ENCODE results near the gene PBLD.

Gene PBLD

DNA sequence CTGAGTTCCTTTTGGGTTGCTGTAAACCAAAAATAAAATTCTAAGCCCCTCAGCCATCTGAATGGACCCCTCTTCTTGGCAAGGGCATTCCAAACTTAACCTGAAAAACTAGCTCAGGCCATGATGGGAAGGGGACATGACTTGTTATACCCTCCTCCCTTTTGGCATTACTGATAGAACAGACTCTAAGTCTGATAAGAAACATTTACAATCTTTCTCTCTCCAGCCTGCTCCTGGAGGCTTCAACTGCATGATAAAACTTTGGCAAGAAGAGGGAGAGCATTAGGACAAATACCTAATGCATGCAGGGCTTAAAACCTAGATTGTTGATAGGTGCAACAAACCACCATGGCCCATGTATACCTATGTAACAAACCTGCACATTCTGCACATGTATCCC is 59.9 kb downstream of the PBLD start:
- no peak for ATAC-seq
- TF ChIP-seq, protein P1, sequence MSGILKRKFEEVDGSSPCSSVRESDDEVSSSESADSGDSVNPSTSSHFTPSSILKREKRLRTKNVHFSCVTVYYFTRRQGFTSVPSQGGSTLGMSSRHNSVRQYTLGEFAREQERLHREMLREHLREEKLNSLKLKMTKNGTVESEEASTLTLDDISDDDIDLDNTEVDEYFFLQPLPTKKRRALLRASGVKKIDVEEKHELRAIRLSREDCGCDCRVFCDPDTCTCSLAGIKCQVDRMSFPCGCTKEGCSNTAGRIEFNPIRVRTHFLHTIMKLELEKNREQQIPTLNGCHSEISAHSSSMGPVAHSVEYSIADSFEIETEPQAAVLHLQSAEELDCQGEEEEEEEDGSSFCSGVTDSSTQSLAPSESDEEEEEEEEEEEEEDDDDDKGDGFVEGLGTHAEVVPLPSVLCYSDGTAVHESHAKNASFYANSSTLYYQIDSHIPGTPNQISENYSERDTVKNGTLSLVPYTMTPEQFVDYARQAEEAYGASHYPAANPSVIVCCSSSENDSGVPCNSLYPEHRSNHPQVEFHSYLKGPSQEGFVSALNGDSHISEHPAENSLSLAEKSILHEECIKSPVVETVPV (CRISPR knock-in tag; IDR thresholded peaks at IDR 0.05), result no peak
- TF ChIP-seq PPARA (CRISPR knock-in tag; IDR thresholded peaks at IDR 0.05; ENCODE audit: borderline replicate concordance) (no peak), CSDC2 (CRISPR knock-in tag; IDR thresholded peaks at IDR 0.05) (no peak), ISL1 (CRISPR knock-in tag; IDR thresholded peaks at IDR 0.05) (no peak), GLIS3 (CRISPR knock-in tag; IDR thresholded peaks at IDR 0.05) (no peak), ZNF70 (CRISPR knock-in tag; IDR thresholded peaks at IDR 0.05) (no peak)
- TF ChIP-seq, protein P2, sequence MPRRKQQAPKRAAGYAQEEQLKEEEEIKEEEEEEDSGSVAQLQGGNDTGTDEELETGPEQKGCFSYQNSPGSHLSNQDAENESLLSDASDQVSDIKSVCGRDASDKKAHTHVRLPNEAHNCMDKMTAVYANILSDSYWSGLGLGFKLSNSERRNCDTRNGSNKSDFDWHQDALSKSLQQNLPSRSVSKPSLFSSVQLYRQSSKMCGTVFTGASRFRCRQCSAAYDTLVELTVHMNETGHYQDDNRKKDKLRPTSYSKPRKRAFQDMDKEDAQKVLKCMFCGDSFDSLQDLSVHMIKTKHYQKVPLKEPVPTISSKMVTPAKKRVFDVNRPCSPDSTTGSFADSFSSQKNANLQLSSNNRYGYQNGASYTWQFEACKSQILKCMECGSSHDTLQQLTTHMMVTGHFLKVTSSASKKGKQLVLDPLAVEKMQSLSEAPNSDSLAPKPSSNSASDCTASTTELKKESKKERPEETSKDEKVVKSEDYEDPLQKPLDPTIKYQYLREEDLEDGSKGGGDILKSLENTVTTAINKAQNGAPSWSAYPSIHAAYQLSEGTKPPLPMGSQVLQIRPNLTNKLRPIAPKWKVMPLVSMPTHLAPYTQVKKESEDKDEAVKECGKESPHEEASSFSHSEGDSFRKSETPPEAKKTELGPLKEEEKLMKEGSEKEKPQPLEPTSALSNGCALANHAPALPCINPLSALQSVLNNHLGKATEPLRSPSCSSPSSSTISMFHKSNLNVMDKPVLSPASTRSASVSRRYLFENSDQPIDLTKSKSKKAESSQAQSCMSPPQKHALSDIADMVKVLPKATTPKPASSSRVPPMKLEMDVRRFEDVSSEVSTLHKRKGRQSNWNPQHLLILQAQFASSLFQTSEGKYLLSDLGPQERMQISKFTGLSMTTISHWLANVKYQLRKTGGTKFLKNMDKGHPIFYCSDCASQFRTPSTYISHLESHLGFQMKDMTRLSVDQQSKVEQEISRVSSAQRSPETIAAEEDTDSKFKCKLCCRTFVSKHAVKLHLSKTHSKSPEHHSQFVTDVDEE (CRISPR knock-in tag; IDR thresholded peaks at IDR 0.05), result no peak
- TF ChIP-seq, protein P3, sequence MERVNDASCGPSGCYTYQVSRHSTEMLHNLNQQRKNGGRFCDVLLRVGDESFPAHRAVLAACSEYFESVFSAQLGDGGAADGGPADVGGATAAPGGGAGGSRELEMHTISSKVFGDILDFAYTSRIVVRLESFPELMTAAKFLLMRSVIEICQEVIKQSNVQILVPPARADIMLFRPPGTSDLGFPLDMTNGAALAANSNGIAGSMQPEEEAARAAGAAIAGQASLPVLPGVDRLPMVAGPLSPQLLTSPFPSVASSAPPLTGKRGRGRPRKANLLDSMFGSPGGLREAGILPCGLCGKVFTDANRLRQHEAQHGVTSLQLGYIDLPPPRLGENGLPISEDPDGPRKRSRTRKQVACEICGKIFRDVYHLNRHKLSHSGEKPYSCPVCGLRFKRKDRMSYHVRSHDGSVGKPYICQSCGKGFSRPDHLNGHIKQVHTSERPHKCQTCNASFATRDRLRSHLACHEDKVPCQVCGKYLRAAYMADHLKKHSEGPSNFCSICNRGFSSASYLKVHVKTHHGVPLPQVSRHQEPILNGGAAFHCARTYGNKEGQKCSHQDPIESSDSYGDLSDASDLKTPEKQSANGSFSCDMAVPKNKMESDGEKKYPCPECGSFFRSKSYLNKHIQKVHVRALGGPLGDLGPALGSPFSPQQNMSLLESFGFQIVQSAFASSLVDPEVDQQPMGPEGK (CRISPR knock-in tag; IDR thresholded peaks at IDR 0.05; ENCODE audit: borderline replicate concordance), result no peak

DNA sequence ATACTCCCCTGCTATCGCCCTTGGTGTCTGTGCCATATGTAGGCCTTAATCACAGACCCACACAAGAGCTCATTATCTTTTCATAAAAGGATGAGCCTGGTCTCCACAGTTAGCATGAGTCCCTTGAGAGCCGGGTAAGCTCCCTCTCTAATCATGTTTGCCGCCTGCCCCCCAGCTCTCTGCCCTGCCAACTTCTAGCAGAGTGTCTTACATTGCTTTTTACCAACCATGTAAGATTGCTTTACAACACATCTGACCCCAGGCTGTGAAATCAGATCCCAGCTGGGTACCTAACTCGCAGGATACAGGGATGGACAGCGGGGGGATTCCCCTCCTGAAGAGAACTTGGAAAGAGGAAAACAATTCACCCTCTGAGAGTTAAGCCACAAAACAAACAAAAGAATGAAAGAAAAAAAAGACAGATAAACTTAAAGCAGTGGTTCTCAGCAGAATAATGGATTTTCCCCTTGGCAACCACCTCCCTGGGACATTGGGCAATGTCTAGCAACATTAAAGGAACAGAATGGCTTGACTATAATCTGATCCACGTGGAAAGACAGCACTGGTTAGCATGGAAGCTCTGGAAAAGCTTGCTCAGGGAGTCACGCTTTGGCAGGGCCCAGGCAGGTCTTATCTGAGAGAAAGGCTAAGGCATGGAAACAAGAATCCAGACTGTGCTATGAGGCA is 61.4 kb downstream of the PBLD start:
- TF ChIP-seq RARB (CRISPR knock-in tag; IDR thresholded peaks at IDR 0.05) (no peak), ISL1 (CRISPR knock-in tag; IDR thresholded peaks at IDR 0.05) (no peak), GLIS3 (CRISPR knock-in tag; IDR thresholded peaks at IDR 0.05) (no peak), TCF4 (CRISPR knock-in tag; IDR thresholded peaks at IDR 0.05; ENCODE audit: borderline replicate concordance) (no peak), ESRRG (CRISPR knock-in tag; IDR thresholded peaks at IDR 0.05) (no peak), ZNF8 (CRISPR knock-in tag; IDR thresholded peaks at IDR 0.05) (no peak), ARNTL (CRISPR knock-in tag; IDR thresholded peaks at IDR 0.05; ENCODE audit: borderline replicate concordance, low read depth) (no peak), ZC3H10 (CRISPR knock-in tag; IDR thresholded peaks at IDR 0.05) (no peak), BACH2 (CRISPR knock-in tag; IDR thresholded peaks at IDR 0.05; ENCODE audit: borderline replicate concordance) (no peak), OSR1 (CRISPR knock-in tag; IDR thresholded peaks at IDR 0.05) (no peak), ZNF70 (CRISPR knock-in tag; IDR thresholded peaks at IDR 0.05) (no peak)
- TF ChIP-seq, protein P2 (CRISPR knock-in tag; IDR thresholded peaks at IDR 0.05), result no peak
- TF ChIP-seq, protein P4, sequence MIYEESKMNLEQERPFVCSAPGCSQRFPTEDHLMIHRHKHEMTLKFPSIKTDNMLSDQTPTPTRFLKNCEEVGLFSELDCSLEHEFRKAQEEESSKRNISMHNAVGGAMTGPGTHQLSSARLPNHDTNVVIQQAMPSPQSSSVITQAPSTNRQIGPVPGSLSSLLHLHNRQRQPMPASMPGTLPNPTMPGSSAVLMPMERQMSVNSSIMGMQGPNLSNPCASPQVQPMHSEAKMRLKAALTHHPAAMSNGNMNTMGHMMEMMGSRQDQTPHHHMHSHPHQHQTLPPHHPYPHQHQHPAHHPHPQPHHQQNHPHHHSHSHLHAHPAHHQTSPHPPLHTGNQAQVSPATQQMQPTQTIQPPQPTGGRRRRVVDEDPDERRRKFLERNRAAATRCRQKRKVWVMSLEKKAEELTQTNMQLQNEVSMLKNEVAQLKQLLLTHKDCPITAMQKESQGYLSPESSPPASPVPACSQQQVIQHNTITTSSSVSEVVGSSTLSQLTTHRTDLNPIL (CRISPR knock-in tag; IDR thresholded peaks at IDR 0.05; ENCODE audit: low read depth), result no peak
- TF ChIP-seq, protein P3 (CRISPR knock-in tag; IDR thresholded peaks at IDR 0.05; ENCODE audit: borderline replicate concordance), result no peak
- ATAC-seq, result no peak

Data from SK-N-SH treated with all-trans-retinoic acid at 6 μM for 48 hours (cell line).